MM.1S (cell line): ENCODE data around the gene CFAP141.
"Not testable (repeated sequence)": the region's sequence is repeated elsewhere in the genome, so short reads cannot be mapped to it uniquely, and the experiment has no call there.

Experiments used
- DNase-seq: peaks from one replicate; pipeline ENCODE4 v3.0.0-alpha.2; 2015
- H2AFZ ChIP-seq: fragments of 300-600 bp; sonication (generic); 2 replicates; pipeline ENCODE4 v1.6.0; 2016; ENCODE audit warnings: antibody characterized with exemption, low read length
- H3F3A ChIP-seq: fragments of 300-600 bp; sonication (generic); 2 replicates; pipeline ENCODE4 v1.6.1; 2016; ENCODE audit warnings: mild to moderate bottlenecking, antibody characterized with exemption, low read length, moderate library complexity, mixed read lengths; ENCODE audit not compliant: insufficient read depth
- H3K27ac ChIP-seq: fragments of 300-600 bp; sonication (generic); 2 replicates; pipeline ENCODE4 v1.5.1; 2016; ENCODE audit warnings: mild to moderate bottlenecking, low read length
- H3K27me3 ChIP-seq: fragments of 300-600 bp; sonication (generic); replicated peaks from 2 replicates; pipeline ENCODE4 v1.6.0; 2016; ENCODE audit warnings: low read length; ENCODE audit not compliant: insufficient read depth
- H3K36me3 ChIP-seq: fragments of 300-600 bp; sonication (generic); replicated peaks from 2 replicates; pipeline ENCODE4 v1.6.1; 2016; ENCODE audit warnings: mild to moderate bottlenecking, low read length, mixed read lengths; ENCODE audit not compliant: insufficient read depth
- H3K4me1 ChIP-seq: fragments of 300-600 bp; sonication (generic); 2 replicates; pipeline ENCODE4 v1.6.1; 2016; ENCODE audit warnings: low read length, mixed read lengths
- H3K4me2 ChIP-seq: fragments of 300-600 bp; sonication (generic); 2 replicates; pipeline ENCODE4 v1.6.0; 2016; ENCODE audit warnings: low read depth, low read length
- H3K4me3 ChIP-seq: fragments of 300-600 bp; sonication (generic); 2 replicates; pipeline ENCODE4 v1.5.1; 2016; ENCODE audit warnings: low read length, mixed read lengths
- H3K79me2 ChIP-seq: fragments of 300-600 bp; sonication (generic); 2 replicates; pipeline ENCODE4 v1.6.1; 2016; ENCODE audit warnings: mixed run types, low read length, mixed read lengths
- H3K9ac ChIP-seq: fragments of 300-600 bp; sonication (generic); 2 replicates; pipeline ENCODE4 v1.6.1; 2016; ENCODE audit warnings: low read length, mixed read lengths
- H3K9me2 ChIP-seq: fragments of 300-600 bp; sonication (generic); replicated peaks from 2 replicates; pipeline ENCODE4 v1.6.1; 2016; ENCODE audit warnings: mild to moderate bottlenecking, low read length, mixed read lengths; ENCODE audit not compliant: insufficient read depth
- H3K9me3 ChIP-seq: fragments of 300-600 bp; sonication (generic); replicated peaks from 2 replicates; pipeline ENCODE4 v1.6.1; 2016; ENCODE audit warnings: mild to moderate bottlenecking, low read length, mixed read lengths; ENCODE audit not compliant: insufficient read depth
- H4K20me1 ChIP-seq: fragments of 300-600 bp; sonication (generic); 2 replicates; pipeline ENCODE4 v1.6.1; 2016; ENCODE audit warnings: mild to moderate bottlenecking, low read length, moderate library complexity, mixed read lengths; ENCODE audit not compliant: insufficient read depth
- CTCF ChIP-seq: fragments of 300-600 bp; sonication (generic); IDR thresholded peaks from 2 replicates; pipeline ENCODE4 v1.5.1; 2016; ENCODE audit warnings: antibody characterized with exemption, low read length, mixed read lengths
- EZH2 ChIP-seq: fragments of 300-600 bp; sonication (generic); optimal IDR thresholded peaks from 2 replicates; pipeline ENCODE3; 2017; ENCODE audit warnings: low read depth, mild to moderate bottlenecking, antibody characterized with exemption, low read length, mixed read lengths
- EZH2phosphoT487 ChIP-seq: fragments of 300-600 bp; sonication (generic); IDR thresholded peaks from 2 replicates; pipeline ENCODE4 v1.6.1; 2018; ENCODE audit warnings: antibody characterized with exemption, low read length

The CFAP141 gene

DNA sequence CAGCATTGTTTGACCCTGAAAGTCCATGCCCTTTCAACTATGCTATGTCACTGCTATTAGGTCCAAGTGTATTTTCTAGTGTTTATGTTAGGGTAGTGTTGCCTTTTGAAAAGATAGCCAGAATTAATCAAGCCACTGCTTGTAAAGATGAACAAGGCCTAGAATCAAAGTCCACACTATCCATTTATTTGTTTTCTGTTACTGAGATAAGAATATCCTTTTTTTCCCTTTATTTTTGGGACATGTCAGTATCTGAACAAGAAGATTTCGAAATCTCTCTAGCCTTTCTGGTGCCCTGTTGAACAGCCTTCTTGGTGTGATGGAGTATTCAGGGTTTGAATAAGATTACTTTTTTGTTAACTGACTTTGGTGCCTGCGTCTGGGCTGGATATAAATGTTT is 31.3 kb upstream of the CFAP141 start:
- H3K27ac ChIP-seq: no peak overlapping the region
- H3K4me3 ChIP-seq: no peak overlapping the region
- H3K9me3 ChIP-seq: no peaks in the 10 kb centered on the region
- H3K4me1 ChIP-seq: no peaks in the 10 kb centered on the region
- no peak overlapping the region for H2AFZ ChIP-seq
- no peak overlapping the region for H3K9ac ChIP-seq
- DNase-seq: no peak
- no peaks in the 10 kb centered on the region for H3K9me2 ChIP-seq
- H3K4me2 ChIP-seq: no peak overlapping the region
- peaks cover 33% of the 10 kb centered on the region for H3K36me3 ChIP-seq
- 0 out of 2 replicates have a peak, but pooled peaks cover 16% of the 10 kb centered on the region for H4K20me1 ChIP-seq
- no peaks in the 10 kb centered on the region for H3K27me3 ChIP-seq
- peaks cover 87% of the 10 kb centered on the region for H3K79me2 ChIP-seq
- H3F3A ChIP-seq: peaks cover 5% of the 10 kb centered on the region; the same call in 1 of the 2 replicates
- TF ChIP-seq EZH2phosphoT487 (no peak), EZH2 (no peak), CTCF (no peak)

DNA sequence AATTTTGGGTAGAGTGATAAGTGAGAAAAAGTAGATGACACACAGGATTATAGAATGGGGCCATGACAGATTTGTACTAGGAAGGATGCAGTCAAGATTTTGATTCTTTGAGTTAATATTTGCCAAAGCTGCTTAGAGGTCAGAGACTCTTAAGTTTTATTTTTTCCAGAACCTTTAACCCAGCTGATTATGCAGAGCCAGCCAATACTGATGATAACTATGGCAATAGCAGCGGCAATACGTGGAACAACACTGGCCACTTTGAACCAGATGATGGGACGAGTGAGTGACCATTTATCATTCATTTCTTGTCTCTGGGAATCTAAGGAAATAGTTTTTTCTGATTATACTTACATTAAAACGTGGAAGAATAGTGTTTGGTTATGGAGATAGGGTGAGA is 30.7 kb upstream of the CFAP141 start:
- peaks cover 87% of the 10 kb centered on the region for H3K79me2 ChIP-seq

DNA sequence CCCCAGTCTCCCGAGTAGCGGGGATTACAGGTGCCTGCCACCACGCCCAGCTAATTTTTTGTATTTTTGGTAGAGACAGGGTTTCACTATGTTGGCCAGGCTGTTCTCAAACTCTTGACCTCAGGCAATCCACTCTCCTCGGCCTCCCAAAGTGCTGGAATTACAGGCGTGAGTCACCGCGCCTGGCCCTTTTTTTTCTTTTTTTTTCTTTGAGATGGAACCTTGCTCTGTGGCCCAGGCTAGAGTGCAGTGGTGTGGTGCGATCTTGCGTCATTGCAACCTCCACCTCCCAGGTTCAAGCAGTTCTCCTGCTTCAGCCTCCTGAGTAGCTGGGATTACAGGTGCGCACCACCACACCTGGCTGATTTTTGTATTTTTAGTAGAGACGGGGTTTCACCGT is 27.0 kb upstream of the CFAP141 start:
- Histone ChIP-seq H3K79me2 (peaks cover 91% of the 10 kb centered on the region), H3K36me3 (peaks cover 39% of the 10 kb centered on the region)
- H3K4me2 ChIP-seq: not testable (repeated sequence)

More for the DNA sequence above, 30.7 kb upstream of the CFAP141 start:
- peaks cover 27% of the 10 kb centered on the region for H3K36me3 ChIP-seq
- H4K20me1 ChIP-seq: 0 out of 2 replicates have a peak, but pooled peaks cover 16% of the 10 kb centered on the region
- peaks cover 5% of the 10 kb centered on the region; the same call in 1 of the 2 replicates for H3F3A ChIP-seq
- no peak for DNase-seq
- H2AFZ ChIP-seq: no peak overlapping the region
- no peaks in the 10 kb centered on the region for H3K9me3 ChIP-seq
- H3K9ac ChIP-seq: no peak overlapping the region
- H3K4me2 ChIP-seq: no peak overlapping the region
- H3K4me3 ChIP-seq: no peak overlapping the region
- no peak for TF ChIP-seq EZH2phosphoT487
- no peak for TF ChIP-seq CTCF
- TF ChIP-seq EZH2: no peak
- no peak overlapping the region for H3K27ac ChIP-seq
- no peaks in the 10 kb centered on the region for H3K27me3 ChIP-seq
- H3K4me1 ChIP-seq: no peaks in the 10 kb centered on the region
- no peaks in the 10 kb centered on the region for H3K9me2 ChIP-seq

DNA sequence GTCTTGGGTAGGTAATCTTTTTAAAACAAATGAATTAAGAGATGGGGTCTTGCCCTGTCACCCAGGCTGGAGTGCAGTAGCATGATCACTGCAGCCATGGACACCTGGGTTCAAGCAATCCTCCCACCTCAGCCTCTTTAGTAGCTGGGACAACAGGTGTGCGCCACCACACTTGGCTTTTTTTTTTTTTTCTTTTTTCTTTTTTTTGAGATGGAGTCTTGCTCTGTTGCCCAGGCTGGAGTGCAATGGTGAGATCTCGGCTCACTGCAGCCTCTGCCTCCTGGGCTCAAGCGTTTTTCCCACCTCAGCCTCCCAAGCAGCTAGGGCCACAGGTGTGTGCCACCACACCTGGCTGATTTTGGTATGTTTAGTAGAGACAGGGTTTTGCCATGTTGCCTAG is 25.0 kb upstream of the CFAP141 start:
- not testable (repeated sequence) for DNase-seq, H3K27me3 ChIP-seq, H3K9ac ChIP-seq, H3K4me1 ChIP-seq, H3K27ac ChIP-seq, H2AFZ ChIP-seq, H3K9me2 ChIP-seq, H3F3A ChIP-seq, H3K9me3 ChIP-seq, H3K4me2 ChIP-seq, H3K4me3 ChIP-seq, H4K20me1 ChIP-seq
- Histone ChIP-seq H3K79me2 (peaks cover 91% of the 10 kb centered on the region), H3K36me3 (peaks cover 40% of the 10 kb centered on the region)

More for the DNA sequence above, 27.0 kb upstream of the CFAP141 start:
- not testable (repeated sequence) for H3K9ac ChIP-seq, H3F3A ChIP-seq, H3K9me2 ChIP-seq, DNase-seq, H3K9me3 ChIP-seq, H3K4me3 ChIP-seq, H4K20me1 ChIP-seq, H3K27me3 ChIP-seq, H3K4me1 ChIP-seq, H2AFZ ChIP-seq, H3K27ac ChIP-seq
